Measurements from ENCODE around the gene INPP4A.

The INPP4A gene

GRCh38 chr2:98565286-98565860 is 120.7 kb downstream of the INPP4A start:
- DNase-seq (ENCODE audit: low read depth): no peak

- DNase-seq (ENCODE audit: low read depth): no peak
Measured at GRCh38 chr2:98565941-98566340, 121.3 kb downstream of the INPP4A start.

DNA sequence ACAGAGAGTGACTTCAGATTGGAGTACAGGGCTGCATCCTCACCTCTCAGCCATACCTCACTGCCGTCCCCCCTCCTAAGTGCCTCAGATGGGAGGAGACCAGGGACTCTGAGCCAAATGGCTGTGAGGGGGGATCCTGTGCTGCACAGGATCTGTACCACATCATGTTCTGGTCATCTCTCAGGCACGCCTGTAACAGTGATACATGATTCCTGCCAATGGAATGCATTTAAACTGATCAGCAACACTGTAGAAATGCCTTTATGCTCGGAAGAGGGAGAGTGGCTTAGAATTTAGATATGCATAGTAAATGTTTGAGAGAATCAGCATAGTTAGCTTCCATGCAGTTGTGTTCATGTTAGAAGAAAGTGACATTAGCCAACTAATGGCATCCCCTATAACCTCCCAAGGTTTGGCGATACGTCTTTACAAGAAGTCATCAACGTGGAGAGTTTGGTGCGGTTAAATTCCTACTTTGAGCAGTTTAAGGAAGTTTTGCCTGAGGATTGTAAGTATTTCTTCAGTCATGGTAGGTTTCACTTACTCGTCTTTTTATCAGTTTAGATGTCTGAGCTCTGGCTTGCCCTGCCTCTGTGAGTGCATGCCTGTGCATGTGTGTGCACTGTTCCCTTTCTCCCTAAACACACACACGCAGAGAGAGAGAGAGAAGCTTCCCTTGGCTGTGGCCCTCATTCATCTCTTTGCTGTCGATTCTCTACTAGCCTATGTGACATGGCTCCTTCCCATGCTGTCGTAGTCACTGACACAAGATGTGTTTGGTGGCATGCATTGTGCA is 123.7 kb downstream of the INPP4A start:
- no peak for DNase-seq (ENCODE audit: low read depth)

- DNase-seq (ENCODE audit: low read depth): no peak
Measured at GRCh38 chr2:98569197-98569793, 124.6 kb downstream of the INPP4A start.

- no peak for DNase-seq (ENCODE audit: low read depth)
Measured at GRCh38 chr2:98569915-98570314, 125.3 kb downstream of the INPP4A start.

- no peak for DNase-seq (ENCODE audit: low read depth)
Measured at GRCh38 chr2:98570356-98570755, 125.7 kb downstream of the INPP4A start.

- DNase-seq (ENCODE audit: low read depth): no peak
Measured at GRCh38 chr2:98571121-98571701, 126.6 kb downstream of the INPP4A start.

DNA sequence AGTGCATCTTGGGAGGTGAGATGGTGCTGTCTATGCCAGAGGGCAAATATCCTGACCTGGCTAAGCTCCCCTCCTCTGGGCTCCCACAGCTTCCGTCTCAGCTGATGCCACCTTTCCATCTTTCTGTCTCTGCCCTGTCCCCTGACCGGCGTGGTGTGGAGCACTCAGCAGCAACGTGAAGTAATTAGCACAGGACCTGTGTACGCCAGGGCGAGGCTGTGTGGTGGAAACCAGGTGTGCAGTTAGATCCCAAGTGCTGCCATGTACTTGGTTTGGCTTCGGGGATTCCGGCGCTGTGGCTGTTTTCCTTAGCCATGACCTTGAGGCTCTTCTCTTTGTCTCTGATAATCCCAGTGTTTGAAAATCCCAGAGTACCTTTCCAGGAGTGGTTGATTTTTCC is 127.1 kb downstream of the INPP4A start:
- DNase-seq (ENCODE audit: low read depth): no peak

- no peak for DNase-seq (ENCODE audit: low read depth)
Measured at GRCh38 chr2:98572211-98572610, 127.6 kb downstream of the INPP4A start.

GRCh38 chr2:98572676-98573075 is 128.0 kb downstream of the INPP4A start:
- no peak for DNase-seq (ENCODE audit: low read depth)

GRCh38 chr2:98573426-98573825 is 128.8 kb downstream of the INPP4A start:
- no peak for DNase-seq (ENCODE audit: low read depth)

GRCh38 chr2:98576666-98577312 is 132.1 kb downstream of the INPP4A start:
- DNase-seq (ENCODE audit: low read depth): no peak

DNA sequence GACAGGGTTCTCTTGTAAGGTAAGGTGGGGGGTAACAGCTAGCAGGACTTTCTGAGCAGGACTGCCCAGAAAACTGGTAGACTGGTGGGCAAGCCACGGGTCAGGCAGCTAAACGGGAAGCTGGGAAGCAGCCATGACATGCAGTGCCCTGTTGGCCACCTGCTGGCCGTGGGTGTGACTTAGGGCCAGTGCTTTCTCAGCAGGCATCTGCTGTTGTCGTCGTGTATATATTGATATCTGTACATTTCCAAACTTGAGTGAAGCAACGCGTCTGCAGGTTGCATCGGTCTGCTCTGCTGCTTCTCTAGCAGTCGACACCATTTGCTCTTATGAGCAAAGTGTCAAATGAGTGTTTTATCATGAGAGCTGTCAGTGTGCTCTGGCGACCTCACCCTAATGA is 132.7 kb downstream of the INPP4A start:
- DNase-seq (ENCODE audit: low read depth): no peak

- no peak for DNase-seq (ENCODE audit: low read depth)
Measured at GRCh38 chr2:98578231-98578630, 133.6 kb downstream of the INPP4A start.

DNA sequence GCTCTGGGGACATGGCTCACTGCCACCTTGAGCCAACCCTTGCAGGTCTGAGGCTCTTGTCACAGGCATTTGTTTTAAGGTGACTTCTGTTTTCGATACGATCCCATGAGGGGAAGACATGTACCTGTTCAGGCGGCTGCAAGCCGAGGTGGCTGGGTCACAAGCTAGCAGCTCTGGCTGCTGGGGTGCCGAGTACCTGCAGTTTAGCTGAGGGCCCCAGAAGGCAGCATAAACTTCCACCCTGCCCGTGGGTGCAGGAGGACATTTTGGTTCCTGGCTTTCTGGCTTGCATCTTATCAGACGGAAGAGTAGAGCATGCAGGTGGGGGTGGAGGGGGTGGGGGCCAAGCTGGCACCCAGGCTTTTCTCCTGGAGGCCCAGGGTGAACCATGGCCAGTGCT is 135.3 kb downstream of the INPP4A start:
- DNase-seq (ENCODE audit: low read depth): no peak

DNA sequence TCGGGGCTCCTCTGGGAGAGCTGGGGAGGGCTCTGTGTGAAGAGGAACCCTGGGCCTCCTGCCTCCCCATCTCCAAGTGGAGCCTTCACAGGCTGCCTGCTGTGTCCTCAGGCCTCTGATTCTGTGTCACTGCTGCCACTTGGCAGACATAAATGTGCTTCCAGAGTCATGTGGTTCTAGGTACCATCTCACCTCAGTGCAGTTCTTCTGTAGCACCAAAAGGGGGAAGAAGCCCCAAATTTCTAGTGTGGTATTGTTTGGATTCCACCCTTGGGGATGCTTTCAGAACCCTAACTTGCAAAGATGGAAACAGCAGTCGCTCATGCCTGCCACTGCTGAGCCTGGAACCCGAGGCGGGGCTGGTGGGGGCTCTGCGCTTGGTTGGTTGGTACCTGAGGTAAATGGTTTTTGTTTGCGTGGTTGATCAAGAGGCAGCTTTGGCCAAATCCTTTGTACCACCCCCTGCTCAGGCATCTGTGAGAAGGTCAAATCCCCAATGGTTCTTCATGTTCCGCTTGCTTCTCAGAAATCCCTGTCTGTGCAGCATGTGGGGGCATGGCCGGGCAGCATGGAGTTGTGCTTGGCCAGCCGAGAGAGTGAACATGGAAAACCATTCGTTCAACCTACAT is 136.1 kb downstream of the INPP4A start:
- no peak for DNase-seq (ENCODE audit: low read depth)

DNA sequence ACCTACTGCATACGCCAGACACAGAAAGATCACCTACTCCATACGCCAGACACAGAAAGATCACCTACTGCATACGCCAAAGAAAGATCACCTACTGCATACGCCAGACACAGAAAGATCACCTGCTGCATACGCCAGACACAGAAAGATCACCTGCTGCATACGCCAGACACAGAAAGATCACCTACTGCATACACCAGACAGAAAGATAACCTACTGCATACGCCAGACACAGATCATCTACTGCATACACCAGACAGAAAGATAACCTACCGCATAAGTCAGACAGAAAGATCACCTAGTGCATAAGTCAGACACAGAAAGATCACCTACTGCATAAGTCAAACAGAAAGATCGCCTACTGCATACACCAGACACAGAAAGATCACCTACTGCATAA is 137.9 kb downstream of the INPP4A start:
- DNase-seq (ENCODE audit: low read depth): no peak

- no peak for DNase-seq (ENCODE audit: low read depth)
Measured at GRCh38 chr2:98583276-98583675, 138.6 kb downstream of the INPP4A start.

GRCh38 chr2:98583816-98584618 is 139.4 kb downstream of the INPP4A start:
- DNase-seq (ENCODE audit: low read depth): no peak

DNA sequence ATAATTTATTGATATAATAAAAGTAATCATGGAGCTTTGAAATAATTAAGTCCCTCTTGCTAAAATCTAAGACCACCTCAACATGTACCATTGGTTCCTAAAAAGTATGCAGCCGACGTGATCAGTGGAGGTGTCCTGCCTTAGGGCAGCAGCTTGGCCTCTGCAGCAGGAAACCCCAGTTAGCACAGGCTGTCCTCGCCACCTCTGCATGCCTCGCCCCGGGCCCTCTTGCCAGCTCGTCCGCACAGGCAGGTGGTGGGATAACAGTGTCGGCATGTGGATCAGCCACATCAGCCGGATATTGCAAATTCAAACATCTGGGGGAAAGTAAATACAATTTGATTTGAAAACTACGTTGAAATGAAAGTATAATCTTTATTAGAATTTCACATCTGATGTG is 140.7 kb downstream of the INPP4A start:
- DNase-seq (ENCODE audit: low read depth): no peak

DNA sequence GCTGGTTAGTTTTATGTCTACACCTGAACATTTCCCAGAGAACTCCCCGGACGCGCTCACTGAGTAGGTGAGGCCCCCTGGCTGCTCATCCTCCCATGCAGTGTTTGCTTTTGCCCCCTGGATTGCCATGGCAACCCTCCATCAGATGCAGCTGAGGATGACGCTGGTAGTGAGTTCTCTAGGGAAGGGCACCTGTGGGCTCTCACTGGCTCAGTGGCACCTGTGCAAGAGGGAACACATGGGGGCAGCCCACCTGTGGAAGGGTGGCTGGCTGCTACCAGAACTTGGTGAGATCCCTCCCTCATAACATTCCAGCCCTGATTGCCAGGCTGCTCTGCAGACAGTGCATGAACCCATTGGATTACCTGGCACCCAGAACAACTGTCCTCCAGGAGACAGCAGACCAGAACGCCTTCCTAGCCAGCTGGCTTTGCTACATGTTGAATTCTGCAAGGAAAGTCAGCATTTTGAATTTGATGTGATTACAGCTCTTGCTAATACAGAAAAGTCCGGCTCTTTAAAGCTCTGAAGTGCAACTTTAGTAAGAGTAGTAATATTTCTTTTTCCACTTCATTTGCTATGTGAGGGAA is 142.0 kb downstream of the INPP4A start:
- DNase-seq (ENCODE audit: low read depth): no peak

All from CMK (cell line).